Colonic mucosa (tissue), 4 donors: ENCODE measurements around the gene TANC1. TPM values are rescaled to one million over a fixed set of nuclear protein-coding genes. Genes with fewer than 3 reads are reported as not detected.

Experiments used
- DNase-seq: peaks from one replicate; pipeline ENCODE4 v3.0.0-alpha.2; 2020
- H3K27ac ChIP-seq: fragments of 200-600 bp; one replicate; pipeline ENCODE4 v1.8.0; 2021
- H3K27me3 ChIP-seq: fragments of 200-600 bp; one replicate; pipeline ENCODE4 v1.8.0; 2021
- H3K36me3 ChIP-seq: fragments of 200-600 bp; one replicate; pipeline ENCODE4 v1.8.0; 2021
- H3K4me1 ChIP-seq: fragments of 200-600 bp; one replicate; pipeline ENCODE4 v1.8.0; 2021; ENCODE audit warnings: mild to moderate bottlenecking
- H3K4me3 ChIP-seq: fragments of 200-600 bp; one replicate; pipeline ENCODE4 v1.8.0; 2021
- H3K9ac ChIP-seq, 2 donors: one replicate each; pipeline ENCODE4 v1.7.0; 2013; ENCODE audit warnings: control low read depth in 2 of 2, low read depth in 2 of 2, low read length in 2 of 2
- H3K9me3 ChIP-seq: fragments of 200-600 bp; one replicate; pipeline ENCODE4 v1.8.0; 2021
- intact Hi-C: fragments of 100-400 bp; cut with DNase I; formaldehyde crosslinking; loops from one replicate; pipeline ENCODE4 v1.14.1; 2022
- total RNA-seq, 2 donors: library from RNA; stranded (reverse); fragmentation: NEBNext Ultra II Directional in 1 of 2; extraction: Animal tissue kit (Norgen Biotek cat#: 25700) in 1 of 2; gene quantifications; one replicate each; pipeline ENCODE4 v1.2.1, GENCODE V29; 2021
- TF ChIP-seq, protein P1 (sequence below): fragments of 200-600 bp; IDR thresholded peaks from one replicate; pipeline ENCODE4 v1.8.0; 2022; ENCODE audit warnings: antibody characterized with exemption, mild to moderate bottlenecking
- donor health status: healthy.
- donor health status: DM: no; HTN: no; CAD: no.
- donor health status: DM: no; HTN: no; CAD: no.

Gene TANC1
- total RNA-seq, 2 donors from 2014 or later = 28.3 to 32.7 TPM

DNA sequence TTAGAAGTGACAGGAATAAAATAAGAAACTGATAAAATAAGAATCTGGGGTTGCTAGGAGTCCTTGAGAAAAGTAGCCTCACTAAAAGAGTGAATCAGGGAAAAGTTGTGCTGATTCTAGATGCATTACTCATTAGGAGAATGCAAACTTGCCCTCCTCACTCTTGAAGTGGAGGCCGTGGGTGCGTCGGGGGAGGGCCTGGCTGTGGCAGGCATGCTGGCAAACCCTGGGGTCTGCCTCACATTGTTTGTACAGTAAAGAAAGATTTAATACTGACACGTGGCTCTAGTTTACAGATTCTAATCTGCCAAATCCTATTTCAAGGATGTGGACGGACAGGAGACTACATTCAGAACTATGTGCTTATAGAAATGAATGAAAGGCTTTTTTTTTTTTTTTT, 41.9 kb downstream of the TANC1 start:
- no peak overlapping the region for H3K27ac ChIP-seq

DNA sequence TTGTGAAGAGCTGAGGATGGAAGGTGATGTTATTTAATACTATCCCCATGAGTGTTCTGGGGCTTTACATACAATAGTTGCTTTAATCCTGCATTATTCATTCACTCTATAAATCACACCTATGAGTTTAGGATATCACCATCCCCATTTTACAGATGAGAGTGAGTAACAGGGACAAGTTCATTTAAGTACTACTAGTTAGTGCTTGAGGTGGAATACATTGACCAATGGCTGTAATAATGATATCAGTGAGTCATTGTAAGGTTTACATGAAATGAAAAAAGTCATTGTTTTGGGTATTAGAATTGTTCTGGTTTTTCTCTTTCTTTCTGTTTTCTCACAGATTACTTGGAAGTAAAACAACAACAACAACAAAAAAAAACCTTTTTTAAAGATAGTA, 42.5 kb downstream of the TANC1 start:
- TF ChIP-seq, protein P1, sequence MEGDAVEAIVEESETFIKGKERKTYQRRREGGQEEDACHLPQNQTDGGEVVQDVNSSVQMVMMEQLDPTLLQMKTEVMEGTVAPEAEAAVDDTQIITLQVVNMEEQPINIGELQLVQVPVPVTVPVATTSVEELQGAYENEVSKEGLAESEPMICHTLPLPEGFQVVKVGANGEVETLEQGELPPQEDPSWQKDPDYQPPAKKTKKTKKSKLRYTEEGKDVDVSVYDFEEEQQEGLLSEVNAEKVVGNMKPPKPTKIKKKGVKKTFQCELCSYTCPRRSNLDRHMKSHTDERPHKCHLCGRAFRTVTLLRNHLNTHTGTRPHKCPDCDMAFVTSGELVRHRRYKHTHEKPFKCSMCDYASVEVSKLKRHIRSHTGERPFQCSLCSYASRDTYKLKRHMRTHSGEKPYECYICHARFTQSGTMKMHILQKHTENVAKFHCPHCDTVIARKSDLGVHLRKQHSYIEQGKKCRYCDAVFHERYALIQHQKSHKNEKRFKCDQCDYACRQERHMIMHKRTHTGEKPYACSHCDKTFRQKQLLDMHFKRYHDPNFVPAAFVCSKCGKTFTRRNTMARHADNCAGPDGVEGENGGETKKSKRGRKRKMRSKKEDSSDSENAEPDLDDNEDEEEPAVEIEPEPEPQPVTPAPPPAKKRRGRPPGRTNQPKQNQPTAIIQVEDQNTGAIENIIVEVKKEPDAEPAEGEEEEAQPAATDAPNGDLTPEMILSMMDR = no peak
- intact Hi-C loops = no loop called here
- no peaks in the 10 kb centered on the region for H3K4me1 ChIP-seq

More for the DNA sequence above, 41.9 kb downstream of the TANC1 start:
- Histone ChIP-seq H3K36me3 (no peaks in the 10 kb centered on the region), H3K4me3 (no peak overlapping the region), H3K9ac (no peak overlapping the region), H3K27me3 (no peaks in the 10 kb centered on the region), H3K4me1 (no peaks in the 10 kb centered on the region), H3K9me3 (no peaks in the 10 kb centered on the region)
- intact Hi-C loops = no loop called here
- DNase-seq = no peak
- TF ChIP-seq, protein P1 = no peak

DNA sequence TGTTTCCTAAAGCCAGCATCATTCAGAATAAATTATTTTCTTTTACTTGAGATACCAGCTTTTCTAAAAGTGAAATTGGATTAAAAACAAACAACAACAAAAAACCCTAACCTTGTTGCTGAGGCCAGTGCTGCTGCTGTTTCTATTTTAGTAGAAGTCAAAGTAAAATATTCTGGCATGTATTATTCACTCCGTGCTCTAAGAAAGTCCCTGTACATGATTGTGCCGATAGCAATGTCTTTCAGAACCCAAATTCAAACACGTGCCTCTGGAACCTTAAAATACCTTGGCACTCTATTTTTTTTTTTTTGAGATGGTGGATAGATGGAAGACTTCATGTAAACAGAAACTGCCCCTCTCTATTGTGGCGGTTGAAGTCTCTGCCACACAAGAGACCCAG, 43.7 kb downstream of the TANC1 start:
- no peak overlapping the region for H3K9ac ChIP-seq
- no peaks in the 10 kb centered on the region for H3K36me3 ChIP-seq
- no peaks in the 10 kb centered on the region for H3K4me1 ChIP-seq
- H3K9me3 ChIP-seq = no peaks in the 10 kb centered on the region
- no peak for DNase-seq
- intact Hi-C loops = no loop called here
- TF ChIP-seq, protein P1 = no peak
- H3K4me3 ChIP-seq = no peak overlapping the region
- H3K27ac ChIP-seq = no peak overlapping the region
- no peaks in the 10 kb centered on the region for H3K27me3 ChIP-seq

More for the DNA sequence above, 42.5 kb downstream of the TANC1 start:
- Histone ChIP-seq H3K36me3 (no peaks in the 10 kb centered on the region), H3K27ac (no peak overlapping the region), H3K9ac (no peak overlapping the region), H3K9me3 (no peaks in the 10 kb centered on the region), H3K4me3 (no peak overlapping the region), H3K27me3 (no peaks in the 10 kb centered on the region)
- DNase-seq = no peak

DNA sequence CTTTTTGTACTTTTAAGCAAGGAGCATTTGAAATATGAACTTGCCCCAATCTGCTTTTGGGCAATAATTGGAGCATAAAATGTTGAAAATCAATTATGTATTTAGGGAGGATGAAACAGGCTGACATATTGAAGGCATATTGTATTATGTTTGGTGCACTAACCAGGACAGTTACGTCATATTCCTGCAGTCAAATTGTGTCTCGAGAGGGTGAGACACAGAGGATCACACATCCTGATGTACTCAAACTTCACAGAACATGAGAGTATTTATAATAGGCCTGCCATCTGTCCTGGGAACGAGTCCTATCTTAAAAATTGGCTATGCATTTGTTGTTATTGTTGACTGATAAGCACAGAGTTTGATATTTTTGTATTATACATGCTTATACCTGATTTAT, 44.7 kb downstream of the TANC1 start:
- Histone ChIP-seq H3K4me3 (no peak overlapping the region), H3K4me1 (no peaks in the 10 kb centered on the region), H3K9ac (no peak overlapping the region), H3K27ac (no peak overlapping the region), H3K27me3 (no peaks in the 10 kb centered on the region), H3K9me3 (no peaks in the 10 kb centered on the region), H3K36me3 (no peaks in the 10 kb centered on the region)
- intact Hi-C loops = no loop called here
- no peak for DNase-seq
- TF ChIP-seq, protein P1 = no peak

DNA sequence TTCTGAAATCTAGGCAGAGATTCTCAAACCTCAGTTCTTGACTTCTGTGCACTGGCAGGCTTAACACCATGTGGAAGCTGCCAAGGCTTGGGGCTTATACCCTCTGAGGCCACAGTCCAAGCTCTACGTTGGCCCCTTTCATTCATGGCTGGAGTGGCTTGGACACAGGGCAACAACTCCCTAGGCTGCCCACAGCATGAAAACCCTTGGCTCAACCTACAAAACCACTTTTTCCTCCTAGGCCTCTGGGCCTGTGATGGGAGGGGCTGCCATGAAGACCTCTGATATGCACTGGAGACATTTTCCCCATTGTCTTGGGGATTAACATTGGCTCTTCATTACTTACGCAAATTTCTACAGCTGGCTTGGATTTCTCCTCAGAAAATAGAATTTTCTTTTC, 46.7 kb downstream of the TANC1 start:
- DNase-seq = no peak
- Histone ChIP-seq H3K4me1 (no peaks in the 10 kb centered on the region), H3K27me3 (no peaks in the 10 kb centered on the region), H3K9ac (no peak overlapping the region), H3K36me3 (no peaks in the 10 kb centered on the region), H3K27ac (no peak overlapping the region), H3K9me3 (no peaks in the 10 kb centered on the region), H3K4me3 (no peak overlapping the region)
- TF ChIP-seq, protein P1 = no peak
- intact Hi-C loops = no loop called here

DNA sequence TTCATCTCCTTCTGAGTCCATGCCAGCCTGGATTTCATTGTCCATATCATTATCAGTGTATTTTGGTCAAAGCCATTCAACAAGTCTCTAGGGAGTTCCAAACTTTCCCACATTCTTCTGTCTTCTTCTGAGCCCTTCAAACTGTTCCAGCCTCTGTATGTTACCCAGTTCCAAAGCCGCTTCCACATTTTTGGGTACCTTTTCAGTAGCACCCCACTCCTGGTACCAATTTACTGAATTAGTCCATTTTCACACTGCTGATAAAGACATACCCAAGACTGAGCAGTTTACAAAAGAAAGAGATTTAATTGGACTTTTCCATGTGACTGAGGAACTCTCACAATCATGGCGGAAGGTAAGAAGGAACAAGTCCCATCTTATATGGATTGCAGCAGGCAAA, 47.4 kb downstream of the TANC1 start:
- DNase-seq = no peak
- H3K27me3 ChIP-seq = no peaks in the 10 kb centered on the region
- TF ChIP-seq, protein P1 = no peak
- no peak overlapping the region for H3K27ac ChIP-seq
- H3K4me3 ChIP-seq = no peak overlapping the region
- no peaks in the 10 kb centered on the region for H3K36me3 ChIP-seq
- intact Hi-C loops = no loop called here
- H3K9ac ChIP-seq = no peak overlapping the region
- H3K4me1 ChIP-seq = no peaks in the 10 kb centered on the region
- H3K9me3 ChIP-seq = no peaks in the 10 kb centered on the region
